ENCODE results near the gene RALGAPA1.
"Not testable (repeated sequence)": the region's sequence is repeated elsewhere in the genome, so short reads cannot be mapped to it uniquely, and the experiment has no call there.

Gene RALGAPA1

DNA sequence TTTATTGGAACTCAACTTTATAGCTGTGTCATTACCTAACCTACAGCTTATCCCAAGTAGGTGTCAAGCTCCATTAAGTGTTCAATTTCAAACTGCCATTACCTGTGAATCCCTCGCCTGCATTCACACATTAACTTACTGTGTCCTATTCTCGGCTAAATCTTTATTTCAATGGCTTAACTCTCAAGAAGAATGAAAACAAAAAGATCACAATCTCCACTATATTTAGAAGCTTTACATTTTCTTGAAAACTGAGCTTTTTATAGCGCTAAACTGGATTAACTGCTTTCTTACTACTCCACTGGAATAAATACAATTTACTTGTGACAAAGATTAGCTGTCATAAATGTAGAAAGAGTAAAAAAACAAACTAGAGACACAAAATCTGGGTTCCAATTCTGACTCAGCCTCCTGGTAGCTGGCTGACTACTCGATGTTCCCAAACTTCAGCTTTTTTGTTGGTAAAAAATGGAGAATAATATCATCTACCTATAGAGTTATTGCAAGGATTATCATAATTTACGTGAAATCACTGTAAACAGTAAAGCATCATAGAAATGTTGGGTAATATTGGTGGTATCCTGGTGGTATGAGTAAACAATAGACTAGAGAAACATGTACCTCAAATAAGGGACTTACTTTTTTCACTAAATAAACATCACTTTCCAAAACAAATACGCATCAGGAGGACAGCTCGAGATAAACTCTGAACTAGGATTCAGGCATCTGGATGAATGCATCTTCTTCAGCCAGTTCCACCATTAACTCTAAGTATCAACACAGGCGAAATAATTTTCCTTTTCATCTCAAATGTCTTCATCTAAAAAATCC, 1.7 kb downstream of the RALGAPA1 start:
- DNase-seq (ENCODE audit: low read depth, low spot score), result no peak
- Histone ChIP-seq H3K4me3 (ENCODE audit: insufficient read length, low read depth) (no peak overlapping the region), H3K9ac (ENCODE audit: insufficient read length, low read depth) (no peak overlapping the region), H3K9me3 (ENCODE audit: insufficient read depth, low read length) (no peaks in the 10 kb centered on the region), H3K4me1 (ENCODE audit: insufficient read depth, insufficient read length) (no peaks in the 10 kb centered on the region), H3K27me3 (ENCODE audit: insufficient read depth, insufficient read length) (no peaks in the 10 kb centered on the region), H3K36me3 (ENCODE audit: insufficient read depth, insufficient read length, low read length) (no peaks in the 10 kb centered on the region)
- no peak for TF ChIP-seq YY1 (IDR thresholded peaks at IDR 0.05; ENCODE audit: insufficient read depth, insufficient read length)
- TF ChIP-seq ZNF274 (IDR thresholded peaks at IDR 0.05; ENCODE audit: low read depth, low read length), result no peak
- TF ChIP-seq SUZ12 (IDR thresholded peaks at IDR 0.05; ENCODE audit: extremely low read depth, insufficient read depth, insufficient read length), result no peak

DNA sequence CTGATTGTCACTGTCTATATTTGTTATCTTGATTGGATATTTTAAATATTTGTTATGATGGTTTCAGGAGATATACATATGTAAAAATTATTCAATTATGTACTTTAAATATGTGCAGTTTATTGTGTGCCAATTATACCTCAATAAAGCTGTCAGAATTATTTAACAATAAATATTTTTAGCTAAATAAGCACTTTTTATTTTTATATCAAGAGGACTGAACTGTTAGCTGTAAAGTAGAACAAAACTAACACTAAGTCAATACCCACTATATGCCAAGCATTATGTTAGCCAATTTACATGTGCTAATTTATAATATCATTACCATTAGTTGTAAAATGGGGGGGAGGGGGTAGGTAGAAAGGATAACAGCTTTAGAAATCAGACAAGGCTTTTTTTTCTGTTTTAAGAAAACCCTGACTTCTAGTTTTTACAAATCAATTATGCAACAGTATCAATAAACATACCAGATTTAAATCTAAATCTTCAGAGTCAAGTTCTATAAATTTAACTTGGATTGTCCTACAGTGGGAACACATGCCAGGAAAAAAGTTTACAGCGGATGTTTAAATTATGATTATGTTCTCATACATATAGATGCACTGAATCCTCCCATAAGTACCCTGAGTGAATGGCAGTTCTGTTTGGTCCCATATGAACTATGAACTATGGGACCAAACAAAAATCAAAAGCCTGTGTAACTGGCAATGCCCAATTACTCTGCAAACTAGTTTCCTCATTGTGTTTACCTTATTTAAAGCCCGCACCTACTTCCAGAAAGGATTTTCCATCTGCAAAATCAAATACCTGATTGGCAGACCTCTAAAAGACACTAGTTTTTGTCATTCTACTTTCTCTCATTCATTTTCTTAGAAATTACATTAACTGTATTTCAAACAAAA, 2.8 kb downstream of the RALGAPA1 start:
- no peak for DNase-seq (ENCODE audit: low read depth, low spot score)
- Histone ChIP-seq H3K4me3 (ENCODE audit: insufficient read length, low read depth) (no peak overlapping the region), H3K9ac (ENCODE audit: insufficient read length, low read depth) (no peak overlapping the region)

GRCh38 chr14:35797796-35798195, 11.3 kb downstream of the RALGAPA1 start:
- Histone ChIP-seq H3K36me3 (ENCODE audit: insufficient read depth, insufficient read length, low read length) (no peaks in the 10 kb centered on the region), H3K9me3 (ENCODE audit: insufficient read depth, low read length) (no peaks in the 10 kb centered on the region), H3K4me1 (ENCODE audit: insufficient read depth, insufficient read length) (no peaks in the 10 kb centered on the region), H3K27me3 (ENCODE audit: insufficient read depth, insufficient read length) (no peaks in the 10 kb centered on the region), H3K9ac (ENCODE audit: insufficient read length, low read depth) (no peak overlapping the region), H3K4me3 (ENCODE audit: insufficient read length, low read depth) (no peak overlapping the region)
- DNase-seq (ENCODE audit: low read depth, low spot score), result no peak
- TF ChIP-seq YY1 (IDR thresholded peaks at IDR 0.05; ENCODE audit: insufficient read depth, insufficient read length), result no peak
- TF ChIP-seq ZNF274 (IDR thresholded peaks at IDR 0.05; ENCODE audit: low read depth, low read length), result no peak
- no peak for TF ChIP-seq SUZ12 (IDR thresholded peaks at IDR 0.05; ENCODE audit: extremely low read depth, insufficient read depth, insufficient read length)

More for the DNA sequence above, 2.8 kb downstream of the RALGAPA1 start:
- no peaks in the 10 kb centered on the region for H3K36me3 ChIP-seq (ENCODE audit: insufficient read depth, insufficient read length, low read length)
- H3K4me1 ChIP-seq (ENCODE audit: insufficient read depth, insufficient read length), result no peaks in the 10 kb centered on the region
- no peaks in the 10 kb centered on the region for H3K9me3 ChIP-seq (ENCODE audit: insufficient read depth, low read length)
- TF ChIP-seq YY1 (IDR thresholded peaks at IDR 0.05; ENCODE audit: insufficient read depth, insufficient read length) (no peak), SUZ12 (IDR thresholded peaks at IDR 0.05; ENCODE audit: extremely low read depth, insufficient read depth, insufficient read length) (no peak), ZNF274 (IDR thresholded peaks at IDR 0.05; ENCODE audit: low read depth, low read length) (no peak)
- H3K27me3 ChIP-seq (ENCODE audit: insufficient read depth, insufficient read length), result no peaks in the 10 kb centered on the region

- TF ChIP-seq YY1 (IDR thresholded peaks at IDR 0.05; ENCODE audit: insufficient read depth, insufficient read length) (no peak), SUZ12 (IDR thresholded peaks at IDR 0.05; ENCODE audit: extremely low read depth, insufficient read depth, insufficient read length) (no peak), ZNF274 (IDR thresholded peaks at IDR 0.05; ENCODE audit: low read depth, low read length) (no peak)
- no peaks in the 10 kb centered on the region for H3K36me3 ChIP-seq (ENCODE audit: insufficient read depth, insufficient read length, low read length)
- no peak overlapping the region for H3K4me3 ChIP-seq (ENCODE audit: insufficient read length, low read depth)
- no peaks in the 10 kb centered on the region for H3K4me1 ChIP-seq (ENCODE audit: insufficient read depth, insufficient read length)
- no peaks in the 10 kb centered on the region for H3K27me3 ChIP-seq (ENCODE audit: insufficient read depth, insufficient read length)
- no peak for DNase-seq (ENCODE audit: low read depth, low spot score)
- H3K9me3 ChIP-seq (ENCODE audit: insufficient read depth, low read length), result no peaks in the 10 kb centered on the region
- no peak overlapping the region for H3K9ac ChIP-seq (ENCODE audit: insufficient read length, low read depth)
Observed at GRCh38 chr14:35789651-35790050, 19.4 kb downstream of the RALGAPA1 start.

- no peaks in the 10 kb centered on the region for H3K4me1 ChIP-seq (ENCODE audit: insufficient read depth, insufficient read length)
- H3K9ac ChIP-seq (ENCODE audit: insufficient read length, low read depth), result no peak overlapping the region
- no peak overlapping the region for H3K4me3 ChIP-seq (ENCODE audit: insufficient read length, low read depth)
- no peaks in the 10 kb centered on the region for H3K9me3 ChIP-seq (ENCODE audit: insufficient read depth, low read length)
- TF ChIP-seq ZNF274 (IDR thresholded peaks at IDR 0.05; ENCODE audit: low read depth, low read length), result no peak
- no peak for TF ChIP-seq SUZ12 (IDR thresholded peaks at IDR 0.05; ENCODE audit: extremely low read depth, insufficient read depth, insufficient read length)
- TF ChIP-seq YY1 (IDR thresholded peaks at IDR 0.05; ENCODE audit: insufficient read depth, insufficient read length), result no peak
- DNase-seq (ENCODE audit: low read depth, low spot score), result no peak
- no peaks in the 10 kb centered on the region for H3K36me3 ChIP-seq (ENCODE audit: insufficient read depth, insufficient read length, low read length)
- no peaks in the 10 kb centered on the region for H3K27me3 ChIP-seq (ENCODE audit: insufficient read depth, insufficient read length)
Observed at GRCh38 chr14:35786856-35787255, 22.2 kb downstream of the RALGAPA1 start.

- H3K9ac ChIP-seq (ENCODE audit: insufficient read length, low read depth), result no peak overlapping the region
Observed at GRCh38 chr14:35783699-35784098, 25.4 kb downstream of the RALGAPA1 start.

DNA sequence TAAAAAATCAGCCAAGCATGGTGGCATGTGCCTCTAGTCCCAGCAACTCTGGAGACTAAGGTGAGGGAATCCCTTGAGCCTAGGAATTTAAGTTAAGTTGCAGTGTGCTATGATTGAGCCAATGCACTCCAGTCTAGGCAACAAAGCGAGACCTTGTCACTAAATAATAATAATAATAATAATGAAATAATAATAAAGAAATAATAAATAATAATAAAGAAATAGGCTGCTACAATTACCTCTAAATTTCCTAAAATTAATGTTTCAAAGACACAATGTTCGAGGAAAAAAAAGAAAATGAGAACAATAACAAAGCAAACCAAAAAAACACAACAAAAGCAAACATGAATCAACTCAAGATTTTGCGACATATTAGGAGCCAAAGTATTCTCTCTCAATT, 29.7 kb downstream of the RALGAPA1 start:
- Histone ChIP-seq H3K4me1 (ENCODE audit: insufficient read depth, insufficient read length) (no peaks in the 10 kb centered on the region), H3K9ac (ENCODE audit: insufficient read length, low read depth) (no peak overlapping the region), H3K36me3 (ENCODE audit: insufficient read depth, insufficient read length, low read length) (no peaks in the 10 kb centered on the region), H3K27me3 (ENCODE audit: insufficient read depth, insufficient read length) (no peaks in the 10 kb centered on the region), H3K4me3 (ENCODE audit: insufficient read length, low read depth) (no peak overlapping the region), H3K9me3 (ENCODE audit: insufficient read depth, low read length) (peaks cover 7% of the 10 kb centered on the region; the same call in 1 of the 2 replicates)
- no peak for DNase-seq (ENCODE audit: low read depth, low spot score)
- no peak for TF ChIP-seq SUZ12 (IDR thresholded peaks at IDR 0.05; ENCODE audit: extremely low read depth, insufficient read depth, insufficient read length)
- no peak for TF ChIP-seq ZNF274 (IDR thresholded peaks at IDR 0.05; ENCODE audit: low read depth, low read length)
- TF ChIP-seq YY1 (IDR thresholded peaks at IDR 0.05; ENCODE audit: insufficient read depth, insufficient read length), result no peak

More at GRCh38 chr14:35783699-35784098, 25.4 kb downstream of the RALGAPA1 start:
- peaks cover 7% of the 10 kb centered on the region; the same call in 1 of the 2 replicates for H3K9me3 ChIP-seq (ENCODE audit: insufficient read depth, low read length)
- H3K4me3 ChIP-seq (ENCODE audit: insufficient read length, low read depth), result no peak overlapping the region
- TF ChIP-seq SUZ12 (IDR thresholded peaks at IDR 0.05; ENCODE audit: extremely low read depth, insufficient read depth, insufficient read length), result no peak
- TF ChIP-seq YY1 (IDR thresholded peaks at IDR 0.05; ENCODE audit: insufficient read depth, insufficient read length), result no peak
- TF ChIP-seq ZNF274 (IDR thresholded peaks at IDR 0.05; ENCODE audit: low read depth, low read length), result no peak
- no peaks in the 10 kb centered on the region for H3K4me1 ChIP-seq (ENCODE audit: insufficient read depth, insufficient read length)
- no peaks in the 10 kb centered on the region for H3K36me3 ChIP-seq (ENCODE audit: insufficient read depth, insufficient read length, low read length)
- DNase-seq (ENCODE audit: low read depth, low spot score), result no peak
- no peaks in the 10 kb centered on the region for H3K27me3 ChIP-seq (ENCODE audit: insufficient read depth, insufficient read length)

DNA sequence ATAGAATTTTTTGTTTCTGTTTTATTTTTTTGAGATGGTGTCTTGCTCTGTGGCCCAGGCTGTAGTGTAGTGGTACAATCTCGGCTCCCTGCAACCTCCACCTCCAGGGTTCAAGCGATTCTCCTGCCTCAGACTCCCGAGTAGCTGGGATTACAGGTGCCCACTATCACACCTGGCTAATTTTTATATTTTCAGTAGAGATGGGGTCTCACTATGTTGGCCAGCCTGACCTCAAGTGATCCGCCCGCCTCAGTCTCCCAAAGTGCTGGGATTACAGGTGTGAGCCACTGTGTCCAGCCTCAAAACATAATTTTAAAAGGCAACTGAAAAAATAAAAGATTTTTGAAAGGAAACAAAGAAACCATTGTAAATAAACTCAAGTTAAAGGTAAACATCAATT, 31.5 kb downstream of the RALGAPA1 start:
- not testable (repeated sequence) for H3K27me3 ChIP-seq (ENCODE audit: insufficient read depth, insufficient read length); H3K4me1 ChIP-seq (ENCODE audit: insufficient read depth, insufficient read length); H3K4me3 ChIP-seq (ENCODE audit: insufficient read length, low read depth); H3K36me3 ChIP-seq (ENCODE audit: insufficient read depth, insufficient read length, low read length); H3K9ac ChIP-seq (ENCODE audit: insufficient read length, low read depth); DNase-seq (ENCODE audit: low read depth, low spot score); H3K9me3 ChIP-seq (ENCODE audit: insufficient read depth, low read length)
